22Rv1 (cell line): Measurements from ENCODE around the gene CCDC137.

Experiments
- H3K27ac ChIP-seq: fragments of 450-650 bp; 2 replicates; pipeline ENCODE4 v1.5.1; 2017
- CTCF ChIP-seq: fragments of 450-650 bp; IDR thresholded peaks from 2 replicates; pipeline ENCODE4 v1.5.1; 2017; ENCODE audit warnings: mild to moderate bottlenecking
- ZFX ChIP-seq: fragments of 450-650 bp; IDR thresholded peaks from 2 replicates; pipeline ENCODE4 v1.6.1; 2017; ENCODE audit warnings: antibody characterized with exemption, borderline replicate concordance

The CCDC137 gene

GRCh38 chr17:81662002-81662401 is 4.5 kb upstream of the CCDC137 start:
- TF ChIP-seq ZFX (no peak), CTCF (no peak)
- H3K27ac ChIP-seq = no peak overlapping the region

GRCh38 chr17:81664051-81664470 is 2.5 kb upstream of the CCDC137 start:
- TF ChIP-seq CTCF = no peak
- TF ChIP-seq ZFX = no peak
- H3K27ac ChIP-seq = peak overlapping the region; percentile 34

- peak overlapping the region; percentile 84 for H3K27ac ChIP-seq
- TF ChIP-seq CTCF (no peak), ZFX (no peak)
Observed at GRCh38 chr17:81665205-81666091, 1.1 kb upstream of the CCDC137 start.

- TF ChIP-seq CTCF (no peak), ZFX (no peak)
- peak overlapping the region; percentile 84 for H3K27ac ChIP-seq
Observed at GRCh38 chr17:81666092-81666341, 520 bp upstream of the CCDC137 start.

GRCh38 chr17:81667754-81668153 is 1.2 kb downstream of the CCDC137 start:
- TF ChIP-seq CTCF (0 out of 2 replicates have a peak, but pooled peaks have one; percentile 9), ZFX (no peak)
- H3K27ac ChIP-seq = peak overlapping the region; percentile 84

- TF ChIP-seq CTCF (no peak), ZFX (no peak)
- no peak overlapping the region for H3K27ac ChIP-seq
Observed at GRCh38 chr17:81672504-81672903, 6.0 kb downstream of the CCDC137 start.

GRCh38 chr17:81672954-81673353 is 6.4 kb downstream of the CCDC137 start:
- H3K27ac ChIP-seq = no peak overlapping the region
- no peak for TF ChIP-seq ZFX
- no peak for TF ChIP-seq CTCF
